Liver (tissue), 9 donors: ENCODE data around the gene ANKRD13A. TPM values are rescaled to one million over a fixed set of nuclear protein-coding genes. Genes with fewer than 3 reads are reported as not detected.
"Not testable (repeated sequence)": the region's sequence is repeated elsewhere in the genome, so short reads cannot be mapped to it uniquely, and the experiment has no call there.

Source experiments
- DNase-seq: peaks from one replicate; pipeline ENCODE4 v3.0.0-alpha.2; 2017; ENCODE audit warnings: low spot score
- H3K27ac ChIP-seq, 2 donors: one replicate each; pipeline ENCODE4 v1.7.0; 2013; ENCODE audit warnings: inconsistent platforms in 2 of 2, low read length in 2 of 2, control low read depth in 1 of 2, low read depth in 1 of 2, mild to moderate bottlenecking in 1 of 2
- H3K27me3 ChIP-seq, 4 donors: one replicate each; pipeline versions ENCODE4 v1.6.1 to v1.7.0; 2013; ENCODE audit warnings: low read length in 3 of 4, inconsistent platforms in 1 of 4, mild to moderate bottlenecking in 1 of 4, moderate library complexity in 1 of 4; ENCODE audit not compliant: control insufficient read depth in 4 of 4, insufficient read depth in 4 of 4
- H3K36me3 ChIP-seq, 4 donors: one replicate each; pipeline versions ENCODE4 v1.6.1 to v1.7.0; 2013; ENCODE audit warnings: low read length in 3 of 4, mild to moderate bottlenecking in 3 of 4, low read depth in 1 of 4, moderate library complexity in 1 of 4; ENCODE audit not compliant: control insufficient read depth in 4 of 4, insufficient read depth in 3 of 4
- H3K4me1 ChIP-seq, 4 donors: one replicate each; pipeline versions ENCODE4 v1.6.1 to v1.7.0; 2013; ENCODE audit warnings: low read length in 3 of 4, mild to moderate bottlenecking in 3 of 4, moderate library complexity in 1 of 4; ENCODE audit not compliant: control insufficient read depth in 4 of 4, insufficient read depth in 4 of 4
- H3K4me3 ChIP-seq, 3 donors: one replicate each; pipeline versions ENCODE4 v1.6.1 to v1.7.0; 2013; ENCODE audit warnings: low read length in 3 of 3, control low read depth in 1 of 3, low read depth in 1 of 3, mild to moderate bottlenecking in 1 of 3
- H3K9ac ChIP-seq, 2 donors: one replicate each; pipeline ENCODE4 v1.7.0; 2013; ENCODE audit warnings: low read length in 2 of 2, mild to moderate bottlenecking in 2 of 2, moderate library complexity in 2 of 2, control low read depth in 1 of 2, low read depth in 1 of 2
- H3K9me3 ChIP-seq, 4 donors: one replicate each; pipeline versions ENCODE4 v1.6.1 to v1.7.0; 2013; ENCODE audit warnings: low read length in 3 of 4; ENCODE audit not compliant: control insufficient read depth in 4 of 4
- ATF3 ChIP-seq: IDR thresholded peaks from 2 replicates; pipeline ENCODE4 v1.6.1; 2016; ENCODE audit warnings: antibody characterized with exemption
- EGR1 ChIP-seq, 2 donors: IDR thresholded peaks; 2 replicates each; pipeline ENCODE4 v1.6.1; 2016 to 2018; ENCODE audit warnings: antibody characterized with exemption in 2 of 2, low read depth in 2 of 2
- FOXA1 ChIP-seq: IDR thresholded peaks from 2 replicates; pipeline ENCODE4 v1.6.1; 2016; ENCODE audit warnings: antibody characterized with exemption
- FOXA2 ChIP-seq: IDR thresholded peaks from 2 replicates; pipeline ENCODE4 v1.6.1; 2016; ENCODE audit warnings: antibody characterized with exemption
- GABPA ChIP-seq, 2 donors: IDR thresholded peaks in 1 of 2; conservative IDR thresholded peaks in 1 of 2; 2 replicates each; pipeline ENCODE4 v1.6.1; 2016; ENCODE audit warnings: antibody characterized with exemption in 2 of 2, mild to moderate bottlenecking in 1 of 2, moderate library complexity in 1 of 2
- HNF4A ChIP-seq, 2 donors: conservative IDR thresholded peaks; 2 replicates each; pipeline ENCODE4 v1.6.1; 2016; ENCODE audit warnings: antibody characterized with exemption in 2 of 2, mild to moderate bottlenecking in 2 of 2
- HNF4G ChIP-seq: IDR thresholded peaks from 2 replicates; pipeline ENCODE4 v1.6.1; 2016; ENCODE audit warnings: antibody characterized with exemption
- JUND ChIP-seq, 2 donors: IDR thresholded peaks; 2 replicates each; pipeline ENCODE4 v1.6.1; 2016; ENCODE audit warnings: antibody characterized with exemption in 2 of 2
- MAX ChIP-seq: IDR thresholded peaks from 2 replicates; pipeline ENCODE4 v1.6.1; 2016; ENCODE audit warnings: antibody characterized with exemption
- NR2F2 ChIP-seq: IDR thresholded peaks from 2 replicates; pipeline ENCODE4 v1.6.1; 2016; ENCODE audit warnings: antibody characterized with exemption
- RAD21 ChIP-seq, 2 donors: IDR thresholded peaks; 2 replicates each; pipeline ENCODE4 v1.6.1; 2016; ENCODE audit warnings: antibody characterized with exemption in 2 of 2, mild to moderate bottlenecking in 2 of 2
- RXRA ChIP-seq, 2 donors: IDR thresholded peaks; 2 replicates each; pipeline ENCODE4 v1.6.1; 2017 to 2018; ENCODE audit warnings: antibody characterized with exemption in 2 of 2, mild to moderate bottlenecking in 1 of 2
- SP1 ChIP-seq: IDR thresholded peaks from 2 replicates; pipeline ENCODE4 v1.6.1; 2018; ENCODE audit warnings: antibody characterized with exemption, mild to moderate bottlenecking
- TAF1 ChIP-seq: conservative IDR thresholded peaks from 2 replicates; pipeline ENCODE4 v1.6.1; 2016; ENCODE audit warnings: antibody characterized with exemption, mild to moderate bottlenecking
- YY1 ChIP-seq: IDR thresholded peaks from 2 replicates; pipeline ENCODE4 v1.6.1; 2016; ENCODE audit warnings: antibody characterized with exemption, mild to moderate bottlenecking
- whole genome bisulfite sequencing: extraction: QIAGEN DNeasy Blood & Tissue Kit; methylation state at CpG from one replicate; pipeline ENCODE4 v1.1.7; 2013; 5-methylcytosine and 5-hydroxymethylcytosine counted together
- polyA plus RNA-seq, 2 donors: library from polyadenylated mRNA; stranded (reverse) in 1 of 2; unstranded in 1 of 2; fragments of 200-250 nt in 1 of 2; fragments of >200 nt in 1 of 2; fragmentation: Nextera tagmentation in 1 of 2; extraction: Ambion mirVana in 1 of 2; gene quantifications; one replicate each; pipeline versions ENCODE4 v1.2.1 to v1.2.3, GENCODE V29; 2013 to 2015
- total RNA-seq, 2 donors: library from RNA; depleted of rRNA; stranded (reverse); fragments of >200 nt; gene quantifications; one replicate each; pipeline ENCODE4 v1.2.3, GENCODE V29; 2014
- TF ChIP-seq, protein P1 (sequence below): IDR thresholded peaks from 2 replicates; pipeline ENCODE4 v1.6.1; 2016; ENCODE audit warnings: antibody characterized with exemption, mild to moderate bottlenecking
- TF ChIP-seq, protein P2 (sequence below): fragments of 150-350 bp; IDR thresholded peaks from 2 replicates; pipeline ENCODE4 v1.5.1; 2017; ENCODE audit warnings: improper control_type of control experiment, low read depth, low read length; ENCODE audit not compliant: missing input control
- TF ChIP-seq, protein P3 (sequence below): IDR thresholded peaks from 2 replicates; pipeline ENCODE4 v1.6.1; 2016; ENCODE audit warnings: antibody characterized with exemption
- donor health status: healthy.
- donor health status: healthy.
- donor health status: healthy.
- donor health status: healthy.
- donor health status: healthy.

Gene ANKRD13A
- total and polyA plus RNA-seq, 4 donors = 7.0 to 40.5 (median 18.8) TPM

DNA sequence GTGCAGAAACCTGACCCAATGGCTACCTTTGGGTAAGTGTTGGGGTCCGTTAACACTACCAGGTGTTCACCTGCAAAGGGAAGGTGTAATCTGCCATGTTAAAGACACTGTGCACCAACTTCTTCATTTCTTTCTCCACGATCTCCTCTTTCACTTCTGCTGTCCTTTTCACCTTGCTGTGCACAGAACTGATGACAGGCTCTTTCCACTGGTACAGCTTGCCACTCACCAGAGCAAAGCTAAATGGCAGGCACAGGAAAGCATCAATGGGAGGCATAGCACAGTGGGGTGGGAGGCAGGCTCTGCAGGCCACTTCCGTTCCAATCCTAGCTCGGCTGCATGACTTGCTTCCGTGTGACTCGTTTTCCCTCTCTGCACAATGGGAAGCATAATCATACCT, 51.7 kb downstream of the ANKRD13A start:
- H3K9ac ChIP-seq = no peak overlapping the region
- H3K27me3 ChIP-seq = no peaks in the 10 kb centered on the region
- no peak overlapping the region for H3K4me3 ChIP-seq
- no peak overlapping the region for H3K27ac ChIP-seq
- 86% methylated on average over 6 of the region's 6 CpGs for WGBS
- H3K9me3 ChIP-seq = no peaks in the 10 kb centered on the region
- TF ChIP-seq ATF3 (no peak), RAD21 (IDR thresholded peaks at IDR 0.05) (no peak), RXRA (IDR thresholded peaks at IDR 0.05) (no peak), YY1 (no peak), NR2F2 (no peak), JUND (IDR thresholded peaks at IDR 0.05) (no peak), HNF4A (conservative IDR thresholded peaks at IDR 0.05) (no peak), SP1 (no peak), MAX (no peak), FOXA2 (no peak), FOXA1 (no peak), HNF4G (no peak), EGR1 (IDR thresholded peaks at IDR 0.05; ENCODE audit: low read depth in 2 of 2) (no peak), TAF1 (no peak), GABPA (IDR thresholded peaks at IDR 0.05 in 1 of 2, conservative IDR thresholded peaks at IDR 0.05 in 1 of 2) (no peak)
- TF ChIP-seq, protein P1, sequence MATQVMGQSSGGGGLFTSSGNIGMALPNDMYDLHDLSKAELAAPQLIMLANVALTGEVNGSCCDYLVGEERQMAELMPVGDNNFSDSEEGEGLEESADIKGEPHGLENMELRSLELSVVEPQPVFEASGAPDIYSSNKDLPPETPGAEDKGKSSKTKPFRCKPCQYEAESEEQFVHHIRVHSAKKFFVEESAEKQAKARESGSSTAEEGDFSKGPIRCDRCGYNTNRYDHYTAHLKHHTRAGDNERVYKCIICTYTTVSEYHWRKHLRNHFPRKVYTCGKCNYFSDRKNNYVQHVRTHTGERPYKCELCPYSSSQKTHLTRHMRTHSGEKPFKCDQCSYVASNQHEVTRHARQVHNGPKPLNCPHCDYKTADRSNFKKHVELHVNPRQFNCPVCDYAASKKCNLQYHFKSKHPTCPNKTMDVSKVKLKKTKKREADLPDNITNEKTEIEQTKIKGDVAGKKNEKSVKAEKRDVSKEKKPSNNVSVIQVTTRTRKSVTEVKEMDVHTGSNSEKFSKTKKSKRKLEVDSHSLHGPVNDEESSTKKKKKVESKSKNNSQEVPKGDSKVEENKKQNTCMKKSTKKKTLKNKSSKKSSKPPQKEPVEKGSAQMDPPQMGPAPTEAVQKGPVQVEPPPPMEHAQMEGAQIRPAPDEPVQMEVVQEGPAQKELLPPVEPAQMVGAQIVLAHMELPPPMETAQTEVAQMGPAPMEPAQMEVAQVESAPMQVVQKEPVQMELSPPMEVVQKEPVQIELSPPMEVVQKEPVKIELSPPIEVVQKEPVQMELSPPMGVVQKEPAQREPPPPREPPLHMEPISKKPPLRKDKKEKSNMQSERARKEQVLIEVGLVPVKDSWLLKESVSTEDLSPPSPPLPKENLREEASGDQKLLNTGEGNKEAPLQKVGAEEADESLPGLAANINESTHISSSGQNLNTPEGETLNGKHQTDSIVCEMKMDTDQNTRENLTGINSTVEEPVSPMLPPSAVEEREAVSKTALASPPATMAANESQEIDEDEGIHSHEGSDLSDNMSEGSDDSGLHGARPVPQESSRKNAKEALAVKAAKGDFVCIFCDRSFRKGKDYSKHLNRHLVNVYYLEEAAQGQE = no peak
- TF ChIP-seq, protein P2, sequence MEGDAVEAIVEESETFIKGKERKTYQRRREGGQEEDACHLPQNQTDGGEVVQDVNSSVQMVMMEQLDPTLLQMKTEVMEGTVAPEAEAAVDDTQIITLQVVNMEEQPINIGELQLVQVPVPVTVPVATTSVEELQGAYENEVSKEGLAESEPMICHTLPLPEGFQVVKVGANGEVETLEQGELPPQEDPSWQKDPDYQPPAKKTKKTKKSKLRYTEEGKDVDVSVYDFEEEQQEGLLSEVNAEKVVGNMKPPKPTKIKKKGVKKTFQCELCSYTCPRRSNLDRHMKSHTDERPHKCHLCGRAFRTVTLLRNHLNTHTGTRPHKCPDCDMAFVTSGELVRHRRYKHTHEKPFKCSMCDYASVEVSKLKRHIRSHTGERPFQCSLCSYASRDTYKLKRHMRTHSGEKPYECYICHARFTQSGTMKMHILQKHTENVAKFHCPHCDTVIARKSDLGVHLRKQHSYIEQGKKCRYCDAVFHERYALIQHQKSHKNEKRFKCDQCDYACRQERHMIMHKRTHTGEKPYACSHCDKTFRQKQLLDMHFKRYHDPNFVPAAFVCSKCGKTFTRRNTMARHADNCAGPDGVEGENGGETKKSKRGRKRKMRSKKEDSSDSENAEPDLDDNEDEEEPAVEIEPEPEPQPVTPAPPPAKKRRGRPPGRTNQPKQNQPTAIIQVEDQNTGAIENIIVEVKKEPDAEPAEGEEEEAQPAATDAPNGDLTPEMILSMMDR = no peak
- TF ChIP-seq, protein P3, sequence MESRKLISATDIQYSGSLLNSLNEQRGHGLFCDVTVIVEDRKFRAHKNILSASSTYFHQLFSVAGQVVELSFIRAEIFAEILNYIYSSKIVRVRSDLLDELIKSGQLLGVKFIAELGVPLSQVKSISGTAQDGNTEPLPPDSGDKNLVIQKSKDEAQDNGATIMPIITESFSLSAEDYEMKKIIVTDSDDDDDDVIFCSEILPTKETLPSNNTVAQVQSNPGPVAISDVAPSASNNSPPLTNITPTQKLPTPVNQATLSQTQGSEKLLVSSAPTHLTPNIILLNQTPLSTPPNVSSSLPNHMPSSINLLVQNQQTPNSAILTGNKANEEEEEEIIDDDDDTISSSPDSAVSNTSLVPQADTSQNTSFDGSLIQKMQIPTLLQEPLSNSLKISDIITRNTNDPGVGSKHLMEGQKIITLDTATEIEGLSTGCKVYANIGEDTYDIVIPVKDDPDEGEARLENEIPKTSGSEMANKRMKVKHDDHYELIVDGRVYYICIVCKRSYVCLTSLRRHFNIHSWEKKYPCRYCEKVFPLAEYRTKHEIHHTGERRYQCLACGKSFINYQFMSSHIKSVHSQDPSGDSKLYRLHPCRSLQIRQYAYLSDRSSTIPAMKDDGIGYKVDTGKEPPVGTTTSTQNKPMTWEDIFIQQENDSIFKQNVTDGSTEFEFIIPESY = no peak
- H3K4me1 ChIP-seq = peaks cover 6 to 23% (median 18%) of the 10 kb centered on the region in 4 donors
- no peak for DNase-seq
- no peaks in the 10 kb centered on the region for H3K36me3 ChIP-seq

DNA sequence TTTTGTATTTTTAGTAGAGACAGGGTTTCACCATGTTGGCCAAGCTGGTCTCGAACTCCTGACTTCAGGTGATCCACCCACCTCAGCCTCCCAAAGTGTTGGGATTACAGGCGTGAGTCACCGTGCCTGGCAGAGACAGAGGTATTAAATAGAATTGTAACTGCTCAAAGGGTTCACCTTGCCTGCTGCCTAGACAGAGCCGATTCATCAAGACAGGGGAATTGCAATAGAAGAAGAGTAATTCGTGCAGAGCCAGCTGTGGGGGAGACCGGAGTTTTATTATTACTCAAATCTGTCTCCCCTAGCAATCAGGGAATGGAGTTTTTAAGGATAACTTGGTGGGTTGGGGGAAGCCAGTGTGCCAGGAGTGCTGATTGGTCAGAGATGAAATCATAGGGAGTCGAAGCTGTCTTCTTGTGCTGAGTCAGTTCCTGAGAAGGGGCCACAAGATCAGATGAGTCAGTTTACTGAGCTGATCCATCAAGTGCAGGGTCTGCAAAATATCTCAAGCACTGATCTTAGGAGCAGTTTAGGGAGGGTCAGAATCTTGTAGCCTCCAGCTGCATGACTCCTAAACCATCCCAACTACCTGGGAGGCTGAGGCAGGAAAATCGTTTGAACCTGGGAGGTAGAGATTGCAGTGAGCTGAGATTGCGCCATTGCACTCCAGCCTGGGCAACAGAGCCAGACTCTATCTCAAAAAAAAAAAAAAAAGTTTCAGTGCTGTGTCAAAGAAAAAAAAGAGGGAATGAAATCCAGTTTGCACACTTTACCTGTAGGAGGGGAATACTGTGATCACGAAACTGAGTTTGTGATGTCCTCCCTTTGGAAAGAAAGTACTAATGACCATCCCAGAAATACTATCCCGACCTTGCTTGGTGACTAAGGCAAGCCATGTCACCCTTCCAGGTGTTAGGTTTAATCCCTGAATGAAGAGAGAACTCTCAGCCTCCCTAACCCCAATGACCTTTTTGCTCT, 56.4 kb downstream of the ANKRD13A start:
- H3K4me3 ChIP-seq, H3K4me1 ChIP-seq, H3K27me3 ChIP-seq, H3K27ac ChIP-seq, H3K9ac ChIP-seq, H3K36me3 ChIP-seq, H3K9me3 ChIP-seq, DNase-seq: not testable (repeated sequence)
- 72% methylated on average over 11 of the region's 11 CpGs for WGBS

- not testable (repeated sequence) for H3K36me3 ChIP-seq, H3K27me3 ChIP-seq, H3K27ac ChIP-seq, H3K9me3 ChIP-seq, DNase-seq, H3K4me3 ChIP-seq, H3K9ac ChIP-seq, H3K4me1 ChIP-seq
- WGBS = 88% methylated on average over 3 of the region's 3 CpGs
Measured at GRCh38 chr12:110056643-110057042, 57.4 kb downstream of the ANKRD13A start.
